ENCODE measurements around the gene CACFD1.

CACFD1 gene

DNA sequence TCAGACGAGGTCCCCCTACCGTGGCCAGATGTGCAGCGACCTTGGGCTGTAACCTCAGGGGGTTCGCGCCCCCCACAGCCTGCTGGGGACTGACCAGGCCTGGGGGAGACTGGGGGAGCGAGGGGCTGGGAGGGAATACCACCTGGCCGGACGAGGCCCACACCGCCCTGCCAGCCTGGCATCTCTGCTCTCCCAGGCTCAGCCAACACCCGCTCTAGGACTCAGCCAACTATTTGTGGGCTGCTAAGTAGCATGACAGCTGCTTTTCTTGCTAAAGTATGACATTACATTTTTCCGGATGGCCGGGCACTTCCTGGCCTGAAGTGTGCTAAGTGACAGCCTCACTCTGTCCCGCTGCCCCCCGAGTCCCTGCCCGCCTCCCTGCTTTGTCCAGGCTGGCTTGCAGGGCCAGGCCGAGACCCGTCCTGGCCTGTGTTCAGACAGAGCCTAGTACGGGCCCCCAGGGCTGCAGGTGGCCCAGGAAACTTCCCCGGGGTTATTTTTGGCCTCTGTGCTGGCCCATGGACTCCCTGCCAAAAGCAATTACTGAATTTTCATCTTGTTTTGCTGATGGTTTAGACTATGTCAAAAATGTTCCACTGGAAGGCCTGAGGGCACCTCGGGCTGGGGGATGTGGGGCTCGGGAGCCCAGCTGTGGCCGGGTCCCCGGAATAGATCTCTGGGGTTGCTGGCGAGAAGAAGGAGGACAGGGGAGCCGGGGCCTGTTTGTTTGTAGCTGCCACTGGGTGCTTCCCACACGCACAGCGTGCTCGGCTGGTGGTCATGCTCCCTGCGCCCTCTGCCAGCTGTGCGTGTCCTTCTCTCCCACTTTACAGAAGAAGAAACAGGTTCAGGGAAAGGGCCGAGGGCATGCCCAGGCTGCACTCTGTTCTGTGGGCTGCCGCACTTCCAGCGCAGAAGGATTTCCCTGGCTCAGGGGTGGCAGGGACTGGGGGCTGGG lies 32.6 kb downstream of the CACFD1 start:
- Histone ChIP-seq H3K4me3 (ENCODE audit: low read depth, low read length) (no peak overlapping the region), H3K36me3 (no peaks in the 10 kb centered on the region), H3K27me3 (ENCODE audit: insufficient read depth, low read depth, severe bottlenecking) (no peaks in the 10 kb centered on the region), H3K27ac (peak overlapping the region; percentile 10; the same call in 1 of the 2 replicates), H3K9me3 (ENCODE audit: severe bottlenecking) (no peaks in the 10 kb centered on the region)
- TF ChIP-seq, protein P1, sequence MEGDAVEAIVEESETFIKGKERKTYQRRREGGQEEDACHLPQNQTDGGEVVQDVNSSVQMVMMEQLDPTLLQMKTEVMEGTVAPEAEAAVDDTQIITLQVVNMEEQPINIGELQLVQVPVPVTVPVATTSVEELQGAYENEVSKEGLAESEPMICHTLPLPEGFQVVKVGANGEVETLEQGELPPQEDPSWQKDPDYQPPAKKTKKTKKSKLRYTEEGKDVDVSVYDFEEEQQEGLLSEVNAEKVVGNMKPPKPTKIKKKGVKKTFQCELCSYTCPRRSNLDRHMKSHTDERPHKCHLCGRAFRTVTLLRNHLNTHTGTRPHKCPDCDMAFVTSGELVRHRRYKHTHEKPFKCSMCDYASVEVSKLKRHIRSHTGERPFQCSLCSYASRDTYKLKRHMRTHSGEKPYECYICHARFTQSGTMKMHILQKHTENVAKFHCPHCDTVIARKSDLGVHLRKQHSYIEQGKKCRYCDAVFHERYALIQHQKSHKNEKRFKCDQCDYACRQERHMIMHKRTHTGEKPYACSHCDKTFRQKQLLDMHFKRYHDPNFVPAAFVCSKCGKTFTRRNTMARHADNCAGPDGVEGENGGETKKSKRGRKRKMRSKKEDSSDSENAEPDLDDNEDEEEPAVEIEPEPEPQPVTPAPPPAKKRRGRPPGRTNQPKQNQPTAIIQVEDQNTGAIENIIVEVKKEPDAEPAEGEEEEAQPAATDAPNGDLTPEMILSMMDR (IDR thresholded peaks at IDR 0.05; ENCODE audit: low read depth, low read length) = no peak
- no peak for DNase-seq

DNA sequence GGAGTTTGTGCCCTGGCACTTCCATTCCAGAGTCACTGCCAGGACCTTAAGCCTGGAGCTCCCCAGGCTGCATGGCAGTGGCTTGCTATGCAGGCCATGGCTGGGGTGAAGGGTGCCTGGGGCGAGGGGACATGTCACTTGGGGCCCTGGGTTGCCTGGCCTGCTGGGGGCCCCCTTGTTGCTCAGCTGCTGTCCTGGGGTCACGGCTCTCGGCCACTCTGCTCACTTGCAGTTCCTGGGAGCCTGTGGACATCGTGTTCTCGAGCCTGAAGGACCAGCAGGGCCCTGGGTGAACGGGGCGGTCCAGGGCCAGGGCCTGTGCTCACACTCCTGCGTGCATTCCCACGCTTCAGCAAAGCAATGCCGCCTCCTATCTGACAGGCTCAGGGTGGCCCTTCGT lies 33.6 kb downstream of the CACFD1 start:
- Histone ChIP-seq H3K27me3 (ENCODE audit: insufficient read depth, low read depth, severe bottlenecking) (no peaks in the 10 kb centered on the region), H3K27ac (no peak overlapping the region), H3K4me3 (ENCODE audit: low read depth, low read length) (no peak overlapping the region), H3K9me3 (ENCODE audit: severe bottlenecking) (no peaks in the 10 kb centered on the region), H3K36me3 (no peaks in the 10 kb centered on the region)
- no peak for DNase-seq
- TF ChIP-seq, protein P1 (IDR thresholded peaks at IDR 0.05; ENCODE audit: low read depth, low read length) = no peak

DNA sequence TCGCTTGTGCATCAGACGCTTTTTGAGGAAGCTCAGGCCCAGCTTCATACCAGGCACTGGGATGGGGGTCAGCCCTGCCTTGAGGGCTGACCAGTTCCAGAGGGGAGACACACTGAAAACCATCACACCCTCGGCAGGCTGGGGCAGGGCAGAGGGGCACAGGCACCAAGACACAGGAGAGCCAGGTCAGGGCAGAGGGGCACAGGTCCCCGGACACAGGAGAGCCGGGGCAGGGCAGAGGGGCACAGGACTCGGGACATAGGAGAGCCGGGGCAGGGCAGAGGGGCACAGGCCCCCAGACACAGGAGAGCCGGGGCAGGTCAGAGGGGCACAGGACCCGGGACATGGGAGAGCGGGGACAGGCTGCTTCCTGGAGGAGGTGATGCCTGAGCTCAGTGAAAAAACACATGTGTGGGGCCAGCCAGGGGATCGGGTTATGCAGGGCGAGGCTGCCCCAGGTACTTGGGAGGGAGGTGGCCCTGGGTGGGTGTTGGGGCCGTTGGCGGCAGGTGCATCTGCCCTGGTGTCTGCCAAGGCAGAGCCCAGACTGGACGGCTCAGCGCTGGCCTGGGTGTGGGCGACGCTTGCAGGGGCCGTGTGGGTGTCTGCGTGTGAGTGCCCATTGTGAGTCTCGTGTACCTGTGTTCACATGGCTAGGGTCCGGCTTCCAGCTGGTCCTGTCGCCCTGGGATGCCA lies 34.2 kb downstream of the CACFD1 start:
- no peaks in the 10 kb centered on the region for H3K36me3 ChIP-seq
- no peak for DNase-seq
- H3K27ac ChIP-seq = no peak overlapping the region
- H3K9me3 ChIP-seq (ENCODE audit: severe bottlenecking) = no peaks in the 10 kb centered on the region
- H3K4me3 ChIP-seq (ENCODE audit: low read depth, low read length) = no peak overlapping the region
- no peaks in the 10 kb centered on the region for H3K27me3 ChIP-seq (ENCODE audit: insufficient read depth, low read depth, severe bottlenecking)
- TF ChIP-seq, protein P1 (IDR thresholded peaks at IDR 0.05; ENCODE audit: low read depth, low read length) = no peak

DNA sequence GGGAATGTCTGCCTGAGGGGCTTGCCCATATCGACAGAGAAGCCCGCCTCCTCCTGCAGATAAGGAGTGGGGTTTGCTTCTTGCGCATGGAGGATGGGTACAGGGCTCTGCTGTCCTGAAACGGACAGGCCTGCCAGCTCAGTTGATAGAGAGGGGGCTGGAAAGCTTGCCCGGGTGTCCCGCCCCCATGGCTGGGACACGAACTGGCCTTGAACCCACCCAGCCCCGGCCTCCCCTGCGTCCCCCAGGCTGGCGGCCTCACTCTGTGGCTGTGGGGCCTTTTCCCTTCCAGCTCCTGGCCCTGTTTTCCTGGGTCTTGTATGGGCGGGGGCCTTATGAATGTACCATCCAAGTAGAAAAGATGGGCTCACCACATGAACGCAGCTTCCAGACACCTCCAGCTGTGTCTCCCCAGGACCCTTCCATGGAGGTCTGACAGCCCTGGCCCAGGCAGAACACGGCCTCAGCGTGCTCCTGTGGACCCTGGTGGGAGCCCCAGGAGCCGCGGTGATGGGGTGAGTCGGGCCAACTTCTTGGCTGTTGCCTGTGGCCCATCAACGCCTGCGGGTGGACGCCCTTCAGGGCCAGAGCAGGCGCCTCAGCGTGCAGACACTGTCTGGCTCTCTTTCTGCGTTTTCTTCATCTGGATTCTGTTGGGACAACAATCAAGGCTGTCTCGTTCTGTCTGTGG lies 35.0 kb downstream of the CACFD1 start:
- Histone ChIP-seq H3K4me3 (ENCODE audit: low read depth, low read length) (no peak overlapping the region), H3K27ac (no peak overlapping the region), H3K9me3 (ENCODE audit: severe bottlenecking) (no peaks in the 10 kb centered on the region), H3K27me3 (ENCODE audit: insufficient read depth, low read depth, severe bottlenecking) (no peaks in the 10 kb centered on the region), H3K36me3 (no peaks in the 10 kb centered on the region)
- TF ChIP-seq, protein P1 (IDR thresholded peaks at IDR 0.05; ENCODE audit: low read depth, low read length) = no peak
- no peak for DNase-seq

DNA sequence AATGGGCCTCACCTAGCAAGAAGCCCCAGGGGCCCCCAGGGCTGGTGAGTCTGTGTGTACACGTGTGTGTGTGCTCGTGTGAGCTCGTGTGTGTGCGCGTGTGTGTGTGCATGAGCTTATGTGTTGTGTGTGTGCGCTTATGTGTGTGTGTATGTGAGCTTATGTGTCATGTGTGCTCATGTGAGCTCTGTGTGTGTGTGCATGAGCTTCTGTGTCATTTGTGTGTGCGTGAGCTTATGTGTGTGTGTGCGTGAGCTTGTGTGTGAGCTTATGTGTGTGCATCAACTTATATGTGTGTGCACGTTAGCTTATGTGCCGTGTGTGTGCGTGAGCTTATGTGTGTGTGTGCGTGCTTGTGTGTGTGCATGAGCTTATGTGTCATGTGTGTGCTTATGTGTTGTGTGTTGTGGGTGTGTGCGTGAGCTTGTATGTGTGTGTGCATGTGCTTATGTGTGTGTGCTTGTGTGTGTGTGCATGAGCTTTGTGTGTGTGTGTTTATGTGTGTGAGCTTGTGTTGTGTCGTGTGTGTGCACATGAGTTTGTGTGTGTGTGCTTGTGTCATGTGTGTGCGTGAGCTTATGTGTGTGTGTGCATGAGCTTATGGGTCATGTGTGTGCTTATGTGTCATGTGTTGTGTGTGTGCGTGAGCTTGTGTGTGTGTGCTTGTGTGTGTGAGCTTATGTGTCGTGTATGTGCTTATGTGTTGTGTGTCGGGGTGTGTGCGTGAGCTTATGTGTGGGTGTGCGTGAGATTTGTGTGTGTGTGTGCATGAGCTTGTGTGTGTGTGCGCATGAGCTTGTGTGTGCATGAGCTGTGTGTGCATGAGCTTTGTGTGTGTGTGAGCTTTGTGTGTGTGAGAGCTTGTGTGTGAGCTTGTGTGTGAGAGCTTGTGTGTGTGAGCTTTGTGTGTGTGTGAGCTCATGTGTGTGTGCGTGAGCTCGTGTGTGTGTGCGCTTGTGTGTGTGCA lies 35.8 kb downstream of the CACFD1 start:
- Histone ChIP-seq H3K27ac (no peak overlapping the region), H3K36me3 (no peaks in the 10 kb centered on the region), H3K9me3 (ENCODE audit: severe bottlenecking) (no peaks in the 10 kb centered on the region), H3K4me3 (ENCODE audit: low read depth, low read length) (no peak overlapping the region), H3K27me3 (ENCODE audit: insufficient read depth, low read depth, severe bottlenecking) (no peaks in the 10 kb centered on the region)
- TF ChIP-seq, protein P1 (IDR thresholded peaks at IDR 0.05; ENCODE audit: low read depth, low read length) = no peak
- no peak for DNase-seq

Data from WERI-Rb-1 (cell line).